ENCODE data around the gene NCK1. TPM values are rescaled to one million over a fixed set of nuclear protein-coding genes. Genes with fewer than 3 reads are reported as not detected.

The NCK1 gene
- total RNA-seq, 2 donors from 2014 or later = 33.8 to 72.3 TPM

DNA sequence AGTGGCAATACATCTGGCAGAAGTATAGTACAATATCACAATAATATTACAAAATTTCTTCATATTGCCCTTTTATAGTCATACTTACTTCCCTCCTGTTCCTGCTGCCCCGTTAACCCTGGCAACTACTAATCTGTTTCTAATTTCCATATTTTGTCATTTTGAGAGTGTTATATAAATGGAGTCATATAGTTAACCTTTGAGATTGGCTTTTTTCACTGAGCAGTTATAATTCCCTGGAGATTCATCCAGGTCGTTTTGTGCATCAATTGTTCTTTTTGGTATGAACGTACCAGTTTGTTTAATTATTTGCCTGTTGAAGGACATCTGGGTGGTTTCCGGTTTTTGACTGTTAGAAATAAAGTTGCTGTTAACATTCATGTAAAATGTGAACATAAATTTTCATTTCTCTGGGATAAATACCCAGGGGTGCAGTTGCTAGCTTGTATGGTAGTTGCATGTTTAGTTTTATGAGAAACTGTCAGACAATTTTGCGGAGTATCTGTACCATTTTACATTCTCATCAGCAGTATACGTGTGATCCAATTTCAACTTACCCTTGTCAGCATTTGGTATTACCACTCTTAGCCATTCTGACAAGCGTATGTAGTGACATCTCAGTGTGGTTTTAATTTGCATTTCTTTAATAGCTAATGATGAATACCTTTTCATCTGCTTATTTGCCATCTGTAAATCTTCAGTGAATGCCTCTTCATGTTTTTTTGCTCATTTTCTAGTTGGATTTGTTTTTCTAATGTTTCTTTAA, 63.6 kb downstream of the NCK1 start:
- H3K4me1 ChIP-seq = peaks cover 4% of the 10 kb centered on the region
- H3K36me3 ChIP-seq = no peaks in the 10 kb centered on the region
- TF ChIP-seq, protein P1, sequence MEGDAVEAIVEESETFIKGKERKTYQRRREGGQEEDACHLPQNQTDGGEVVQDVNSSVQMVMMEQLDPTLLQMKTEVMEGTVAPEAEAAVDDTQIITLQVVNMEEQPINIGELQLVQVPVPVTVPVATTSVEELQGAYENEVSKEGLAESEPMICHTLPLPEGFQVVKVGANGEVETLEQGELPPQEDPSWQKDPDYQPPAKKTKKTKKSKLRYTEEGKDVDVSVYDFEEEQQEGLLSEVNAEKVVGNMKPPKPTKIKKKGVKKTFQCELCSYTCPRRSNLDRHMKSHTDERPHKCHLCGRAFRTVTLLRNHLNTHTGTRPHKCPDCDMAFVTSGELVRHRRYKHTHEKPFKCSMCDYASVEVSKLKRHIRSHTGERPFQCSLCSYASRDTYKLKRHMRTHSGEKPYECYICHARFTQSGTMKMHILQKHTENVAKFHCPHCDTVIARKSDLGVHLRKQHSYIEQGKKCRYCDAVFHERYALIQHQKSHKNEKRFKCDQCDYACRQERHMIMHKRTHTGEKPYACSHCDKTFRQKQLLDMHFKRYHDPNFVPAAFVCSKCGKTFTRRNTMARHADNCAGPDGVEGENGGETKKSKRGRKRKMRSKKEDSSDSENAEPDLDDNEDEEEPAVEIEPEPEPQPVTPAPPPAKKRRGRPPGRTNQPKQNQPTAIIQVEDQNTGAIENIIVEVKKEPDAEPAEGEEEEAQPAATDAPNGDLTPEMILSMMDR (IDR thresholded peaks at IDR 0.05) = no peak
- intact Hi-C loops (cut with DNase I) = no loop called here
- no peak overlapping the region for H3K4me3 ChIP-seq
- no peaks in the 10 kb centered on the region for H3K9me3 ChIP-seq
- no peak for DNase-seq
- no peak overlapping the region for H3K9ac ChIP-seq (ENCODE audit: low read depth in 2 of 2, low read length in 2 of 2)
- H3K27ac ChIP-seq = no peak overlapping the region
- no peaks in the 10 kb centered on the region for H3K27me3 ChIP-seq

DNA sequence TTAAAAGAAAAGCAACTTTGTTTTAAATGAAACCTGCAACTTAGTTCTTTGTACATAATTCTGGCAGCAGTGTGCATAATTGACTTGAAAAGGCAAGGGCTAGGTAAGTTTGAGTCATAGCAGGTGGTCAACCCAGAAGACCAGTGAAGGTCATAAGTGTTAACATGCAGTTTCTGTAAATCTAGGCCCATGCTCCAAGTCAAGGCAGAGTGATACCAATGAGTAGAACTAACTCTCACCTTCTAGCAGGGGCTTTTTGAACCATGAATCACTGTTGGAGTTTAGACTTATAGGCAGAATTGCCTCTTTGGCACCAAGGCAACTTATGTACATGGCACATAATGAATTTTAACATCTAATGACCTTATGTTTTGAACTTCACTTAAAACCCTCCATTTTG, 66.2 kb downstream of the NCK1 start:
- H3K9me3 ChIP-seq = no peaks in the 10 kb centered on the region
- no peaks in the 10 kb centered on the region for H3K36me3 ChIP-seq
- no peaks in the 10 kb centered on the region for H3K27me3 ChIP-seq
- no peak overlapping the region for H3K27ac ChIP-seq
- no peak for DNase-seq
- TF ChIP-seq, protein P1 (IDR thresholded peaks at IDR 0.05) = no peak
- intact Hi-C loops (cut with DNase I) = no loop called here
- H3K4me3 ChIP-seq = no peak overlapping the region
- H3K4me1 ChIP-seq = peaks cover 8% of the 10 kb centered on the region
- H3K9ac ChIP-seq (ENCODE audit: low read depth in 2 of 2, low read length in 2 of 2) = no peak overlapping the region

DNA sequence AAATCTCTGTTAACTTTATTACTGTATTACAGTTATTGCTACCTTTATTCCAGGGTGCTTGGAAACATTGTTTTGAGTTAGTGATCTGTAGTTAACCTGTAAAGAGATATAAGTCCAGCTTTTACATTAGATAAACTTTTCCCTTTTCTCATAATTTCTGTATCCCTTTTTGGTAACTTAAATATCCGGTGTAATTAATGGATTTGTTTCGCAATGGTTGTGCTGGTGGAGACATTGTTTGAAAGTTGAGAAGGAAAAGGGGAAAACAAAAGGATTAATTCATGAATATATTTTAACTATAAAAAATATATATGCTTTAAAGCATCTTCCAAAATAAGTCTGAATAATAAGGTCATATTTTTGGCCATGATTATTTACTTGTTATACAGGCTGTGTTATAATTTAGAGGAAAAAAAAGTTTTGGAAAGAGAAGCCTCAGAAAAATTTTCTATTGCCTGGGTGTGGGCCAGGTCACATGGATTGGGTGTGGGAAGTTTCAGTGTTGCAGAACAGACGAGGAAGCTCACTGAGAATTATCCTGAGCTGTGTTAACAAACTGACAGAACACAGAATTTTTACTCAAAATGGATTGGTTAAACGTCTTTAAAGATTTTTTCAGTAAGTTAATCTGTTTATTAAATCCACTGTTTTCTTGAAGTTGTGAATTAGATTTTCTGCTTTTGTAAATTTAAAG, 68.1 kb downstream of the NCK1 start:
- Histone ChIP-seq H3K4me3 (peak overlapping the region; percentile 4), H3K27me3 (no peaks in the 10 kb centered on the region), H3K9ac (ENCODE audit: low read depth in 2 of 2, low read length in 2 of 2) (no peak overlapping the region), H3K9me3 (no peaks in the 10 kb centered on the region), H3K27ac (peak overlapping the region; percentile 31), H3K4me1 (peaks cover 11% of the 10 kb centered on the region), H3K36me3 (no peaks in the 10 kb centered on the region)
- intact Hi-C loops (cut with DNase I) = no loop called here
- TF ChIP-seq, protein P1 (IDR thresholded peaks at IDR 0.05) = no peak
- DNase-seq = peak; percentile 87

DNA sequence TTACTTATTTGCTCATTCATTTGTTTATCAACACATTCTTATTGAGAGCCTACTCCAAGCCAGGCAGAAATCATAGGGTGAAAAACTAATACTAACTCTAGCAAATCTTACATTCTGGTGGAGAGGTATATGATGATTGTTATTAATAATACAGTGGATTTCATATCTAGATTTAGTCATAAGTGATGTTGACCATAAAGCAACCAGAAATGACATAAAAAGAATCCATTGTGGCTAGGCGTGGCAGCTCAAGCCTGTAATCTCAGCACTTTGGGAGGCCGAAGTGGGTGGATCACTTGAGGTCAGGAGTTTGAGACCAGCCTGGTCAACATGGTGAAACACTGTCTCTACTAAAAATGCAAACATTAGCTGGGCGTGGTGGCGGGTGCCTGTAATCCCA, 69.6 kb downstream of the NCK1 start:
- peaks cover 11% of the 10 kb centered on the region for H3K4me1 ChIP-seq
- H3K36me3 ChIP-seq = no peaks in the 10 kb centered on the region
- TF ChIP-seq, protein P1 (IDR thresholded peaks at IDR 0.05) = no peak
- no peak overlapping the region for H3K9ac ChIP-seq (ENCODE audit: low read depth in 2 of 2, low read length in 2 of 2)
- no peaks in the 10 kb centered on the region for H3K9me3 ChIP-seq
- H3K27me3 ChIP-seq = no peaks in the 10 kb centered on the region
- no peak overlapping the region for H3K4me3 ChIP-seq
- peak; percentile 37 for DNase-seq
- intact Hi-C loops (cut with DNase I) = no loop called here
- peak overlapping the region; percentile 31 for H3K27ac ChIP-seq

DNA sequence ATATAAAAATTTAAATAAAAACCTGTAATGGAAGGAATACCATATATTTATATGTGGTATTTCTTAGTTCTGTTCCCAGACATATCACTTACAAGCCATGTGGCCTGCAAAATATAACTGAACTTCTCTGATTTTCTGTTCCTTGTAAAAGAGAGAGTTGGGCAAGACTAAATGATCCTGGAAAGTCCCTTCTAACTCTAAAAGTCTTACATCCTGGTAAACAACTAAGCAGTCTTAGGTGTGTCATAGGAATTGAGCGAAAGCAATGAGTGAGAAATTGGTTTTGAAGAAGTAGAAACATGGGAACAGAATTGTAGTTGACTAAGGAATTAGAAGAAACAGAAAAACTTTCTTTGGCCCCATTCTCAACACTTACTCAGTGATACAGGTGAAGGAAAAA, 70.5 kb downstream of the NCK1 start:
- no peak for DNase-seq
- no peak overlapping the region for H3K9ac ChIP-seq (ENCODE audit: low read depth in 2 of 2, low read length in 2 of 2)
- H3K4me1 ChIP-seq = peaks cover 11% of the 10 kb centered on the region
- no peaks in the 10 kb centered on the region for H3K9me3 ChIP-seq
- H3K4me3 ChIP-seq = no peak overlapping the region
- TF ChIP-seq, protein P1 (IDR thresholded peaks at IDR 0.05) = no peak
- intact Hi-C loops (cut with DNase I) = no loop called here
- no peaks in the 10 kb centered on the region for H3K36me3 ChIP-seq
- no peaks in the 10 kb centered on the region for H3K27me3 ChIP-seq
- peak overlapping the region; percentile 31 for H3K27ac ChIP-seq

All from colonic mucosa (tissue), 4 donors.